D721Med (cell line): ENCODE results near the gene CA7.

ENCODE experiments used
- DNase-seq: peaks from one replicate; pipeline ENCODE4 v3.0.0; 2011; ENCODE audit warnings: low spot score; ENCODE audit not compliant: insufficient read length
- FAIRE-seq: peaks from 2 replicates; lab custom pipeline; 2011; peaks lifted over from hg19 to GRCh38; lab: Jason Lieb, UNC
- CTCF ChIP-seq: IDR thresholded peaks from 2 replicates; pipeline ENCODE4 v1.5.1; 2012; ENCODE audit warnings: mild to moderate bottlenecking, control low read depth; ENCODE audit not compliant: insufficient read depth; ENCODE audit errors: missing control alignments

The CA7 gene

GRCh38 chr16:66849549-66849948 lies 5.3 kb downstream of the CA7 start:
- no peak for TF ChIP-seq CTCF
- no peak for FAIRE-seq
- DNase-seq = no peak

GRCh38 chr16:66850115-66850815 lies 6.1 kb downstream of the CA7 start:
- FAIRE-seq (no peak), DNase-seq (no peak)

GRCh38 chr16:66851166-66851964 lies 7.2 kb downstream of the CA7 start:
- FAIRE-seq (no peak), DNase-seq (no peak)
- TF ChIP-seq CTCF = no peak

More at GRCh38 chr16:66850115-66850815, 6.1 kb downstream of the CA7 start:
- TF ChIP-seq CTCF = no peak

GRCh38 chr16:66853261-66854139 lies 9.3 kb downstream of the CA7 start:
- no peak for FAIRE-seq
- DNase-seq = no peak
- TF ChIP-seq CTCF = no peak

GRCh38 chr16:66856184-66856730 lies 12.0 kb downstream of the CA7 start:
- no peak for TF ChIP-seq CTCF

GRCh38 chr16:66856801-66857200 lies 12.6 kb downstream of the CA7 start:
- FAIRE-seq (no peak), DNase-seq (no peak)
- no peak for TF ChIP-seq CTCF

More at GRCh38 chr16:66856184-66856730, 12.0 kb downstream of the CA7 start:
- no peak for FAIRE-seq
- DNase-seq = no peak
